Neural cell (in vitro differentiated cells): ENCODE results near the gene CADPS2. TPM values are rescaled to one million over a fixed set of nuclear protein-coding genes. Genes with fewer than 3 reads are reported as not detected.

Experiments used
- H2AFZ ChIP-seq: fragments of 200-600, 300-800 bp; sonication (generic), shearing (Covaris generic); 2 replicates; pipeline ENCODE4 v1.6.0; 2014; ENCODE audit warnings: low read depth, mild to moderate bottlenecking, antibody characterized with exemption, low read length, moderate library complexity
- H3F3A ChIP-seq: fragments of 200-600 bp; shearing (Covaris generic); 2 replicates; pipeline ENCODE4 v1.6.1; 2016; ENCODE audit warnings: mild to moderate bottlenecking, moderate library complexity, mixed read lengths, antibody characterized with exemption, low read length; ENCODE audit not compliant: insufficient read depth, poor library complexity, severe bottlenecking
- H3K27ac ChIP-seq: fragments of 200-600, 300-800 bp; sonication (generic), shearing (Covaris generic); 2 replicates; pipeline ENCODE4 v1.5.1; 2014; ENCODE audit warnings: mild to moderate bottlenecking, low read length, moderate library complexity
- H3K27me3 ChIP-seq: fragments of 300-800, 200-600 bp; sonication (generic), shearing (Covaris generic); 2 replicates; pipeline ENCODE4 v1.6.0; 2014; ENCODE audit warnings: mild to moderate bottlenecking, low read depth, low read length, moderate library complexity; ENCODE audit not compliant: insufficient read depth
- H3K36me3 ChIP-seq: fragments of 300-800, 200-600 bp; sonication (generic), shearing (Covaris generic); 2 replicates; pipeline ENCODE4 v1.5.1; 2014; ENCODE audit warnings: mild to moderate bottlenecking, antibody characterized with exemption, low read length, moderate library complexity; ENCODE audit not compliant: insufficient read depth
- H3K4me2 ChIP-seq: fragments of 300-800, 200-600 bp; sonication (generic), shearing (Covaris generic); 2 replicates; pipeline ENCODE4 v1.6.0; 2014; ENCODE audit warnings: mild to moderate bottlenecking, low read length
- H3K4me3 ChIP-seq: fragments of 300-800, 200-600 bp; sonication (generic), shearing (Covaris generic); 2 replicates; pipeline ENCODE4 v1.5.1; 2014; ENCODE audit warnings: mild to moderate bottlenecking, low read length, moderate library complexity
- H3K79me2 ChIP-seq: fragments of 200-600 bp; shearing (Covaris generic); replicated peaks from 2 replicates; pipeline ENCODE4 v1.6.0; 2014; ENCODE audit warnings: mild to moderate bottlenecking, low read length, moderate library complexity; ENCODE audit not compliant: insufficient read depth
- H3K9ac ChIP-seq: fragments of 300-800, 200-600 bp; sonication (generic), shearing (Covaris generic); 2 replicates; pipeline ENCODE4 v1.6.1; 2016; ENCODE audit warnings: mild to moderate bottlenecking, low read length, mixed read lengths
- H3K9me2 ChIP-seq: fragments of 200-600 bp; shearing (Covaris generic); 2 replicates; pipeline ENCODE4 v1.6.1; 2016; ENCODE audit warnings: mild to moderate bottlenecking, low read length, mixed read lengths; ENCODE audit not compliant: insufficient read depth
- H3K9me3 ChIP-seq: fragments of 200-600, 300-800 bp; sonication (generic), shearing (Covaris generic); 2 replicates; pipeline ENCODE4 v1.6.1; 2016; ENCODE audit warnings: mild to moderate bottlenecking, mixed run types, low read length, moderate library complexity, mixed read lengths
- H4K20me1 ChIP-seq: fragments of 200-600 bp; shearing (Covaris generic); 2 replicates; pipeline ENCODE4 v1.6.1; 2016; ENCODE audit warnings: mild to moderate bottlenecking, mixed run types; ENCODE audit not compliant: insufficient read depth
- CTCF ChIP-seq: fragments of 450-650 bp; IDR thresholded peaks from 2 replicates; pipeline ENCODE4 v1.5.1; 2014; ENCODE audit warnings: antibody characterized with exemption, mild to moderate bottlenecking, moderate library complexity; ENCODE audit not compliant: poor library complexity, severe bottlenecking
- EP300 ChIP-seq: fragments of 450-650 bp; conservative IDR thresholded peaks from 2 replicates; pipeline ENCODE4 v1.6.1; 2014; ENCODE audit warnings: antibody characterized with exemption, mild to moderate bottlenecking, moderate library complexity; ENCODE audit not compliant: poor library complexity, severe bottlenecking
- EZH2 ChIP-seq: fragments of 200-600, 300-800 bp; shearing (Covaris generic), sonication (generic); IDR thresholded peaks from 2 replicates; pipeline ENCODE4 v1.6.1; 2014; ENCODE audit warnings: antibody characterized with exemption, low read length, borderline replicate concordance, mild to moderate bottlenecking; ENCODE audit not compliant: insufficient read depth, poor library complexity, severe bottlenecking
- MXI1 ChIP-seq: fragments of 450-650 bp; conservative IDR thresholded peaks from 2 replicates; pipeline ENCODE4 v1.6.1; 2014; ENCODE audit warnings: antibody characterized with exemption, mild to moderate bottlenecking; ENCODE audit not compliant: poor library complexity, severe bottlenecking
- POLR2AphosphoS5 ChIP-seq: IDR thresholded peaks from 2 replicates; pipeline ENCODE4 v1.6.1; 2012
- RAD21 ChIP-seq: fragments of 450-650 bp; conservative IDR thresholded peaks from 2 replicates; pipeline ENCODE4 v1.6.1; 2014; ENCODE audit warnings: antibody characterized with exemption, mild to moderate bottlenecking, moderate library complexity
- REST ChIP-seq: IDR thresholded peaks from 2 replicates; pipeline ENCODE4 v1.6.1; 2012; ENCODE audit warnings: borderline replicate concordance
- SMC3 ChIP-seq: fragments of 450-650 bp; conservative IDR thresholded peaks from 2 replicates; pipeline ENCODE4 v1.6.1; 2014; ENCODE audit warnings: antibody characterized with exemption, mild to moderate bottlenecking, moderate library complexity; ENCODE audit not compliant: poor library complexity
- TAF1 ChIP-seq: IDR thresholded peaks from 2 replicates; pipeline ENCODE4 v1.6.1; 2012; ENCODE audit warnings: low read depth
- polyA plus RNA-seq: library from polyadenylated mRNA; depleted of rRNA; stranded (reverse); fragments of >200 nt; gene quantifications from 2 replicates; pipeline ENCODE4 v1.2.3, GENCODE V29; 2014

The CADPS2 gene
- polyA plus RNA-seq, 1 donor from 2014 or later, result 5.9 TPM

- Histone ChIP-seq H4K20me1 (no peaks in the 10 kb centered on the region), H3K4me3 (peak overlapping the region; percentile 74), H3K79me2 (no peaks in the 10 kb centered on the region), H3K27me3 (peaks cover 33% of the 10 kb centered on the region), H3K27ac (no peak overlapping the region), H3K9me3 (no peaks in the 10 kb centered on the region), H3K4me2 (peak overlapping the region; percentile 52), H3F3A (peaks cover 7% of the 10 kb centered on the region), H3K9me2 (no peaks in the 10 kb centered on the region), H3K36me3 (no peaks in the 10 kb centered on the region), H3K9ac (no peak overlapping the region), H2AFZ (no peak overlapping the region)
- TF ChIP-seq EZH2 (no peak), CTCF (peak; percentile 44), RAD21 (peak; percentile 42)
Measured at GRCh38 chr7:122887198-122887597, 938 bp upstream of the CADPS2 start.

GRCh38 chr7:122885583-122886356, 490 bp downstream of the CADPS2 start:
- Histone ChIP-seq H3K4me2 (peak overlapping the region; percentile 54), H3K9ac (peak overlapping the region; percentile 36), H4K20me1 (no peaks in the 10 kb centered on the region), H3F3A (peaks cover 7% of the 10 kb centered on the region), H3K36me3 (no peaks in the 10 kb centered on the region), H2AFZ (no peak overlapping the region), H3K9me2 (no peaks in the 10 kb centered on the region), H3K27me3 (peaks cover 33% of the 10 kb centered on the region), H3K4me3 (peak overlapping the region; percentile 74), H3K79me2 (no peaks in the 10 kb centered on the region), H3K9me3 (no peaks in the 10 kb centered on the region), H3K27ac (no peak overlapping the region)
- TF ChIP-seq CTCF, result peak; percentile 36
- TF ChIP-seq EP300, result no peak
- TF ChIP-seq RAD21, result peak; percentile 41
- TF ChIP-seq POLR2AphosphoS5, result no peak
- TF ChIP-seq MXI1, result peak; percentile 17
- no peak for TF ChIP-seq REST
- no peak for TF ChIP-seq EZH2
- TF ChIP-seq TAF1, result no peak
- TF ChIP-seq SMC3, result peak; percentile 37
